ENCODE data around the gene ZNRD2. TPM values are rescaled to one million over a fixed set of nuclear protein-coding genes. Genes with fewer than 3 reads are reported as not detected.

The ZNRD2 gene
- total and polyA plus RNA-seq, 2 of the 8 experiments (the other 6 are each of a cell fraction or from before 2014, with no cell fraction given): 53.4 to 125 TPM

DNA sequence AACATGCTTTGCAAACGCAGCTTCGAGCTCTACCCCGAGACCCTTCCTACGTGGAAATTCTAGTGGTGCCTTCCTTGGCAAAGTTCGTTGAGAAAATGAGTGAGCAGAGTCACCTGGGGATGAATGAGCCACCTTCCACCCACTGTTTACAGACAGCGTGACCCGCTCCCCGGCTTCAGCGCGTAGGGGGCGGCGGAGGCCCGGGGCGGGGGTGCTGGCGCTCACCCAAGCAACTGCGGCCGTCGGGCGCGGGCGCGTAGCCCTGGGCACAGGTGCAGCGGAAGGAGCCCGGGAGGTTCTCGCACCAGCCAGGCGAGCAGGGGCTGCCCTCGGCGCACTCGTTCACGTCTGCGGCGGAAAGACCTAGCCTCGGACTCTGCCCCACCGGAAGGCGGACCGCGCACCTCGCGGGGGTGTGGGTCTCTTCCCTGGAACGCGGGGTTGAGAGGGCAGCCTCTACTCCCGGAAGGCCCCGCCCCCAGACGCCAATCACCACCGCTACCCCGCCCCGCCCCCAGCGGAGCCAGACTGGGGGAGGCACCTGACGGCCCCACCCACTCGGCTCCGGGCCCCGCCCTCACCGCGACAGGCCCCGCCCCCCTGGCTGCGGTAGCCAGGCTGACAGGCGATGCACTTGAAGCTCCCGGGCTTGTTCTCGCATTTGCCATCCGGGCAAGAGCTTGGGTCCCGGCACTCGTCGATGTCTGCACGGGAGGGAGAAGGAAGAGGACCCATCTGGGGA lies 23.9 kb upstream of the ZNRD2 start:
- Histone ChIP-seq H3K27ac (ENCODE audit: low read depth, low read length) (no peak overlapping the region), H2BK20ac (ENCODE audit: low read length) (no peak overlapping the region), H4K91ac (replicated peaks; ENCODE audit: insufficient read length, low read length) (no peak overlapping the region), H3K4ac (replicated peaks; ENCODE audit: insufficient read length, low read depth, low read length) (no peak overlapping the region), H3K23ac (ENCODE audit: insufficient read length) (no peak overlapping the region), H2BK15ac (ENCODE audit: low read length) (no peak overlapping the region), H3K36me3 (ENCODE audit: control insufficient read depth in 2 of 4, insufficient read depth in 4 of 4, low read length in 3 of 4) (no peaks in the 10 kb centered on the region), H2AFZ (ENCODE audit: low read length) (no peak overlapping the region; the same call in 1 of the 2 replicates), H3K23me2 (ENCODE audit: low read depth, low read length) (peaks cover 7% of the 10 kb centered on the region; the same call in 1 of the 2 replicates), H3K4me2 (ENCODE audit: insufficient read depth in 1 of 2, low read depth in 2 of 2, low read length in 2 of 2) (peak overlapping the region; percentile 84 to 93), H3K14ac (ENCODE audit: insufficient read length) (no peak overlapping the region), H2BK12ac (ENCODE audit: low read depth, low read length) (no peak overlapping the region), H3K79me1 (ENCODE audit: low read depth, low read length) (no peaks in the 10 kb centered on the region), H3K9ac (replicated peaks in 1 of 4; ENCODE audit: extremely low read depth in 1 of 4, low read depth in 3 of 4, low read length in 3 of 4) (no peak overlapping the region; a peak in 1 of 7 replicates), H3K56ac (replicated peaks; ENCODE audit: insufficient read length, low read depth, low read length) (no peak overlapping the region), H2BK5ac (ENCODE audit: low read depth, low read length) (no peak overlapping the region), H3K18ac (ENCODE audit: extremely low read depth, low read length) (no peak overlapping the region; the same call in 1 of the 2 replicates), H4K8ac (ENCODE audit: extremely low read depth, insufficient read depth, low read length) (no peak overlapping the region; the same call in 1 of the 2 replicates), H3K4me1 (replicated peaks in 1 of 4; ENCODE audit: control insufficient read depth in 3 of 4, insufficient read depth in 4 of 4, low read length in 3 of 4) (peaks cover 0 to 7% (median 4%) of the 10 kb centered on the region in 4 experiments; a peak in 5 of 7 replicates), H3K9me3 (ENCODE audit: insufficient read depth in 2 of 2, low read depth in 1 of 2, low read length in 1 of 2) (no peaks in the 10 kb centered on the region), H3K79me2 (ENCODE audit: control insufficient read depth in 1 of 2, insufficient read depth in 2 of 2, low read length in 2 of 2) (no peaks in the 10 kb centered on the region), H4K5ac (ENCODE audit: insufficient read length, low read depth, low read length) (no peak overlapping the region), H3K27me3 (replicated peaks in 1 of 4; ENCODE audit: control insufficient read depth in 3 of 4, extremely low read depth in 1 of 4, insufficient read depth in 3 of 4, low read length in 3 of 4) (peaks cover 4 to 46% (median 35%) of the 10 kb centered on the region in 4 experiments), H4K20me1 (replicated peaks in 1 of 2; ENCODE audit: control insufficient read depth in 1 of 2, insufficient read depth in 2 of 2, low read length in 2 of 2) (peaks cover 0 to 7% of the 10 kb centered on the region in 2 experiments), H2BK120ac (replicated peaks; ENCODE audit: low read depth, low read length) (no peak overlapping the region), H3K4me3 (ENCODE audit: extremely low read depth in 1 of 4, insufficient read depth in 2 of 4, low read depth in 3 of 4, low read length in 4 of 4) (peak overlapping the region; percentile 28 to 68 (median 50)), H2AK5ac (ENCODE audit: low read depth, low read length) (no peak overlapping the region)
- FAIRE-seq (no peak), DNase-seq (ENCODE audit: low read depth in 1 of 2, low spot score in 2 of 2) (peak in 1 of 2 experiments; percentile 100)
- 10% methylated on average over 52 of the region's 64 CpGs; no CpG with 5 or more reads in 1 of the 2 experiments for WGBS, 2 experiments (ENCODE audit: extremely low coverage in 1 of 2, insufficient coverage in 1 of 2, insufficient read length in 1 of 2, insufficient replicate concordance in 2 of 2, low coverage in 1 of 2, low lambda C conversion rate in 2 of 2, missing lambda C conversion rate in 1 of 2)
- ChIA-PET POLR2A (ENCODE audit: partially characterized antibody) (interaction anchor here (0.6 to 1.4 kb wide), 7 partner anchors 11 to 314 kb away, joined by 3 to 5 read pairs (median 4); no protein-coding TSS in a partner anchor), CTCF (ENCODE audit: partially characterized antibody) (interaction anchor here (0.6 to 10.5 kb wide), 14 partner anchors 8 to 231 kb away, joined by 3 to 284 read pairs (median 4); partner anchors contain the start of genes FAM89B, LTBP3 and ZNRD2)
- TF ChIP-seq HDAC2 (IDR thresholded peaks at IDR 0.05; ENCODE audit: borderline replicate concordance in 1 of 2, low read depth in 2 of 2, low read length in 2 of 2) (no peak), GABPA (IDR thresholded peaks at IDR 0.05; ENCODE audit: borderline replicate concordance, insufficient read depth, low read length) (0 out of 2 replicates have a peak, but pooled peaks have one; percentile 40), BCL11A (IDR thresholded peaks at IDR 0.05; ENCODE audit: low read depth in 2 of 2, low read length in 2 of 2) (no peak), TAF1 (IDR thresholded peaks at IDR 0.05; ENCODE audit: low read depth, low read length) (0 out of 2 replicates have a peak, but pooled peaks have one; percentile 34), BACH1 (IDR thresholded peaks at IDR 0.05; ENCODE audit: low read length) (peak; percentile 23; the same call in 1 of the 2 replicates), KDM4A (IDR thresholded peaks at IDR 0.05; ENCODE audit: low read depth, low read length, severe bottlenecking) (peak; percentile 84), RFX5 (IDR thresholded peaks at IDR 0.05; ENCODE audit: borderline replicate concordance, low read depth, low read length) (no peak), NRF1 (IDR thresholded peaks at IDR 0.05; ENCODE audit: low read depth, low read length) (no peak), RXRA (IDR thresholded peaks at IDR 0.05; ENCODE audit: insufficient read depth, low read depth, low read length) (no peak)
- TF ChIP-seq, protein P1, sequence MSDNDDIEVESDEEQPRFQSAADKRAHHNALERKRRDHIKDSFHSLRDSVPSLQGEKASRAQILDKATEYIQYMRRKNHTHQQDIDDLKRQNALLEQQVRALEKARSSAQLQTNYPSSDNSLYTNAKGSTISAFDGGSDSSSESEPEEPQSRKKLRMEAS (IDR thresholded peaks at IDR 0.05): 0 out of 2 replicates have a peak, but pooled peaks have one; percentile 10
